ENCODE results near the gene COQ3.

GRCh38 chr6:99354983-99355382 is 39.0 kb downstream of the COQ3 start:
- TF ChIP-seq CTCF (IDR thresholded peaks at IDR 0.05) (no peak), EP300 (IDR thresholded peaks at IDR 0.05) (no peak)
